Erythroblast (primary cell): Measurements from ENCODE around the gene CCDC187.

Source experiments
- GATA1 ChIP-seq: IDR thresholded peaks from 2 replicates; pipeline ENCODE4 v1.6.1; 2011; ENCODE audit warnings: low read depth, mild to moderate bottlenecking, control low read depth, low read length, moderate library complexity
- POLR2A ChIP-seq: IDR thresholded peaks from 2 replicates; pipeline ENCODE4 v1.6.1; 2011; ENCODE audit warnings: mild to moderate bottlenecking, low read length

DNA sequence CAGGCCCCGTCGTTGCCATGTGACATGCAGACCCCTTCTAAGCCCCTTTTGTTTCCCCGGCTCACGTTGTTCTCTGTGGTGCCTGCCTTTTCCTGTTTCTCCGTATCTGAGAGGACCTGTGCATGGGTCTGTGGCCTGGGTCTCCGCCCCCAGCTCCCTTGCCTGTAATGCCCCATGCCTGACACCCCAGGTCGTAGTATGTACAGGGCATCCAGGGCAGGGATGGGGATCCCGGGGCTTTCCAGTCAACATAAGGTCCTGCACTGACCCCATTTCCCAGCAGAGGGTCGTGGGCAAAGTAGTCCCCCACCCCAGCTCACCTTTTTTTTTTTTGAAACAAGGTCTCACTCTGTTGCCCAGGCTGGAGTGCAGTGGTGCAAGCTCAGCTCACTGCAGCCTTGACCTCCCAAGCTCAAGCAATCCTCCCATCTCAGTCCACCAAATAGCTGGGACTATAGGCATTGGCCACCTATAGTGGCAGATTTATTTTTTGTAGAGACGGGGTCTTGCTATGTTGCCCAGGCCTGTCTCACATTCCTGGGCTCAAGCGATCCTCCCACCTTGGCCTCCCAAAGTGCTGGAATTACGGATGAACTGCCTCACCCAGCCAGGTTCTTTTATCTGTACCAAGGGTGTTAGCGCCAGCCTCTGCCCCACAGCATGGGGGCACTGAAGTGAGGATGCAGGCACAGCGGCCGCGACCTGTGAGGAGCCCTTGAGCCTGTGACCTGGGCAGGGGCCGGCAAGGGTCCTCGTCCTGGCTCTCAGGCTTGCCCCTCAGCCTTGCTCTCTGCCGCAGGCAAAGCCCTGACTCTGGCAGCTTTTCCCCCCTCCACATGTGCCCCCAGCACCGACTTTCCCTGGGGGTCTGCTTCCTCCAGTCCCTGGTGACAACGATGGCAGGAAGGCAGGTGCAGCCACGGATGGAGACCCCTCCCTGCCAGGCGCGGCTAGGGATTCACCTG, 39.2 kb downstream of the CCDC187 start:
- TF ChIP-seq POLR2A: no peak
- no peak for TF ChIP-seq GATA1
